HG03108 (cell line): Measurements from ENCODE around the gene MIEN1.
"Not testable (repeated sequence)": the region's sequence is repeated elsewhere in the genome, so short reads cannot be mapped to it uniquely, and the experiment has no call there.

ENCODE experiments used
- ATAC-seq: cut with Tn5 transposase; IDR thresholded peaks from one replicate; pipeline ENCODE4 v1.9.1; 2021; ENCODE audit warnings: moderate library complexity; ENCODE audit not compliant: unreplicated experiment

Gene MIEN1

GRCh38 chr17:39730095-39730921 lies at the start of gene MIEN1:
Gene MIEN1 (minus strand): TSS chr17:39730532. CDS start chr17:39730495, 37 bp downstream.
- peak; percentile 91 for ATAC-seq

GRCh38 chr17:39777534-39778365 lies 47.4 kb upstream of the MIEN1 start:
- peak; percentile 60 for ATAC-seq

GRCh38 chr17:39776252-39776651 lies 45.9 kb upstream of the MIEN1 start:
- ATAC-seq = no peak

GRCh38 chr17:39775031-39775430 lies 44.7 kb upstream of the MIEN1 start:
- ATAC-seq = no peak

GRCh38 chr17:39774047-39774446 lies 43.7 kb upstream of the MIEN1 start:
- ATAC-seq = no peak

GRCh38 chr17:39772987-39773934 lies 42.9 kb upstream of the MIEN1 start:
- no peak for ATAC-seq

- no peak for ATAC-seq
Measured at GRCh38 chr17:39772415-39772814, 42.1 kb upstream of the MIEN1 start.

- peak; percentile 54 for ATAC-seq
Measured at GRCh38 chr17:39769974-39770587, 39.7 kb upstream of the MIEN1 start.

- no peak for ATAC-seq
Measured at GRCh38 chr17:39767147-39767546, 36.8 kb upstream of the MIEN1 start.

- no peak for ATAC-seq
Measured at GRCh38 chr17:39765766-39766165, 35.4 kb upstream of the MIEN1 start.

GRCh38 chr17:39765175-39765574 lies 34.8 kb upstream of the MIEN1 start:
- no peak for ATAC-seq

GRCh38 chr17:39764171-39764570 lies 33.8 kb upstream of the MIEN1 start:
- ATAC-seq = not testable (repeated sequence)

GRCh38 chr17:39763051-39763820 lies 32.9 kb upstream of the MIEN1 start:
- no peak for ATAC-seq

- no peak for ATAC-seq
Measured at GRCh38 chr17:39761861-39762496, 31.6 kb upstream of the MIEN1 start.

- ATAC-seq = no peak
Measured at GRCh38 chr17:39759204-39759603, 28.9 kb upstream of the MIEN1 start.

- ATAC-seq = no peak
Measured at GRCh38 chr17:39757931-39758873, 27.9 kb upstream of the MIEN1 start.

- no peak for ATAC-seq
Measured at GRCh38 chr17:39757176-39757662, 26.9 kb upstream of the MIEN1 start.
